Measurements from ENCODE around the gene PSPN. TPM values are rescaled to one million over a fixed set of nuclear protein-coding genes. Genes with fewer than 3 reads are reported as not detected.
A peak's percentile ranks its signal among the peaks of the same experiment; 100 is the strongest.

The PSPN gene
- total RNA-seq, 1 experiment from 2014 or later, result 1.9 TPM

- TF ChIP-seq, protein P1, sequence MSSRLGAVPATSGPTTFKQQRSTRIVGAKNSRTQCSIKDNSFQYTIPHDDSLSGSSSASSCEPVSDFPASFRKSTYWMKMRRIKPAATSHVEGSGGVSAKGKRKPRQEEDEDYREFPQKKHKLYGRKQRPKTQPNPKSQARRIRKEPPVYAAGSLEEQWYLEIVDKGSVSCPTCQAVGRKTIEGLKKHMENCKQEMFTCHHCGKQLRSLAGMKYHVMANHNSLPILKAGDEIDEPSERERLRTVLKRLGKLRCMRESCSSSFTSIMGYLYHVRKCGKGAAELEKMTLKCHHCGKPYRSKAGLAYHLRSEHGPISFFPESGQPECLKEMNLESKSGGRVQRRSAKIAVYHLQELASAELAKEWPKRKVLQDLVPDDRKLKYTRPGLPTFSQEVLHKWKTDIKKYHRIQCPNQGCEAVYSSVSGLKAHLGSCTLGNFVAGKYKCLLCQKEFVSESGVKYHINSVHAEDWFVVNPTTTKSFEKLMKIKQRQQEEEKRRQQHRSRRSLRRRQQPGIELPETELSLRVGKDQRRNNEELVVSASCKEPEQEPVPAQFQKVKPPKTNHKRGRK (CRISPR knock-in tag; IDR thresholded peaks at IDR 0.05; ENCODE audit: borderline replicate concordance), result 0 out of 2 replicates have a peak, but pooled peaks have one; percentile 68
- TF ChIP-seq ZNF317 (CRISPR knock-in tag; IDR thresholded peaks at IDR 0.05; ENCODE audit: borderline replicate concordance, low read depth) (peak; percentile 48; the same call in 1 of the 2 replicates), ATF3 (CRISPR knock-in tag; conservative IDR thresholded peaks at IDR 0.05) (peak; percentile 89), ATF1 (CRISPR knock-in tag; IDR thresholded peaks at IDR 0.05) (no peak; the same call in 1 of the 2 replicates), MYBL2 (CRISPR knock-in tag; IDR thresholded peaks at IDR 0.05) (peak; percentile 90), SOX15 (CRISPR knock-in tag; IDR thresholded peaks at IDR 0.05) (no peak), TCF7 (CRISPR knock-in tag; IDR thresholded peaks at IDR 0.05; ENCODE audit: low read depth) (peak; percentile 94)
- TF ChIP-seq, protein P2, sequence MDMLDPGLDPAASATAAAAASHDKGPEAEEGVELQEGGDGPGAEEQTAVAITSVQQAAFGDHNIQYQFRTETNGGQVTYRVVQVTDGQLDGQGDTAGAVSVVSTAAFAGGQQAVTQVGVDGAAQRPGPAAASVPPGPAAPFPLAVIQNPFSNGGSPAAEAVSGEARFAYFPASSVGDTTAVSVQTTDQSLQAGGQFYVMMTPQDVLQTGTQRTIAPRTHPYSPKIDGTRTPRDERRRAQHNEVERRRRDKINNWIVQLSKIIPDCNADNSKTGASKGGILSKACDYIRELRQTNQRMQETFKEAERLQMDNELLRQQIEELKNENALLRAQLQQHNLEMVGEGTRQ (CRISPR knock-in tag; IDR thresholded peaks at IDR 0.05), result peak; percentile 94
Observed at GRCh38 chr19:6424939-6425731, 49.4 kb upstream of the PSPN start (continued).

DNA sequence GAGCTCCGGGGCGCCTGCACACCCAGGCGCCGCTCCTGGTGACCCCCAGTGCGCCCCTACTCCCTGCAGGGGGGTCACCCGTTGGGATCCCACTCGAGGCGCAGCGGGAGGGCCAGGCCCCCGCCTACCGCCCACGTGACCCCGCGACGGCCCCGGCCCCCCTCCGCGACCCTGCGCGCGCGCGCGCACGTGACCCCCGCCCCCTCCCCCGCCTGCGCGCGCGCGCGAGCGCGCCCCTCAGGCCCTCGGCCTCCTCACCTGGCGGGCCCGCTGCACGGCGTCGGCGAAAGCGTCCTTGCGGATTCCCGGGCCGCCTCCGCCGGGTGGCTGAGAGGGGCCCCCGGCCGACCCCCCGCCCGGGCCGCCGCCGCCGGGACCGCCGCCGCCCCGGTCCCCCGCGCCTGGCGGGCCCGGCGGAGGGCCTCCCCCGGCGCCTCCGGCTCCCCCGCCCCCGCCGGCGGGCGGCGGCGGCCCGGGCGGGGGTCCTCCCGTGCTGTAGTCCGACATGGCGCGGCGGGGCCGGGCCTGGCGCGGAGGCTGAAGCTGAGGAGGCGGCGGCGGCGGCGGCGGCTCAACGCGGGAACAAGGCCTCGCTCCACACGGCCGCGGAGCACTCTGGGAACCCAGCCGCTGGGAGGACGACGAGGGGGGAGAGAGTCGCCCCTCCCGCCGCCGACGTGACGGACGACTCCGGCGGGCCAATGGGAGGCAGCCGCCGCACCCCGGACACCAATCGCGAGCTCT is 48.6 kb upstream of the PSPN start, which contains the start of gene KHSRP:
KHSRP (minus strand) TSS at position 617 of the 744 bp plus-strand sequence; CDS start at position 507, 110 bp downstream.
- CTCF ChIA-PET, result interaction anchor here (0.6 to 2.5 kb wide), 10 partner anchors 12 to 439 kb away, joined by 3 to 11 read pairs (median 4); partner anchors contain the start of genes ALKBH7, DENND1C and SLC25A23
- no peak for DNase-seq (ENCODE audit: low spot score)
- H3K4me3 Mint-ChIP-seq, result peak within 1 kb of the TSS; percentile 93

More for the DNA sequence above, 48.6 kb upstream of the PSPN start, which contains the start of gene KHSRP:
- Mint-ChIP-seq H3K4me1 (peaks cover 14% of the 10 kb centered on the region), H3K9me3 (peaks cover 6% of the 10 kb centered on the region), H3K27me3 (ENCODE audit: low read depth) (peaks cover 25% of the 10 kb centered on the region), H3K36me3 (peaks cover 35% of the 10 kb centered on the region), H3K27ac (peak within 1 kb of the TSS; percentile 63)
- no peak for ATAC-seq
- POLR2A ChIA-PET, result interaction anchor here (0.6 to 1.4 kb wide), 6 partner anchors 12 to 342 kb away, joined by 3 to 10 read pairs (median 4); partner anchors contain the start of genes ALKBH7 and GTF2F1
- 0 out of 2 replicates have a peak, but pooled peaks have one; percentile 52 for TF ChIP-seq FOXK1 (CRISPR knock-in tag; IDR thresholded peaks at IDR 0.05)
- TF ChIP-seq, protein P3, sequence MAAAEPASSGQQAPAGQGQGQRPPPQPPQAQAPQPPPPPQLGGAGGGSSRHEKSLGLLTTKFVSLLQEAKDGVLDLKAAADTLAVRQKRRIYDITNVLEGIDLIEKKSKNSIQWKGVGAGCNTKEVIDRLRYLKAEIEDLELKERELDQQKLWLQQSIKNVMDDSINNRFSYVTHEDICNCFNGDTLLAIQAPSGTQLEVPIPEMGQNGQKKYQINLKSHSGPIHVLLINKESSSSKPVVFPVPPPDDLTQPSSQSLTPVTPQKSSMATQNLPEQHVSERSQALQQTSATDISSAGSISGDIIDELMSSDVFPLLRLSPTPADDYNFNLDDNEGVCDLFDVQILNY (CRISPR knock-in tag; IDR thresholded peaks at IDR 0.05), result peak; percentile 72; the same call in 1 of the 2 replicates
- peak; percentile 51; the same call in 1 of the 2 replicates for TF ChIP-seq ZNF423 (CRISPR knock-in tag; IDR thresholded peaks at IDR 0.05)
- TF ChIP-seq MYBL2 (CRISPR knock-in tag; IDR thresholded peaks at IDR 0.05), result 0 out of 2 replicates have a peak, but pooled peaks have one; percentile 69
- TF ChIP-seq USF1 (CRISPR knock-in tag; IDR thresholded peaks at IDR 0.05), result peak; percentile 75
- TF ChIP-seq, protein P2 (CRISPR knock-in tag; IDR thresholded peaks at IDR 0.05), result peak; percentile 90
- 0 out of 2 replicates have a peak, but pooled peaks have one; percentile 25 for TF ChIP-seq MAX (CRISPR knock-in tag; IDR thresholded peaks at IDR 0.05)
- TF ChIP-seq ESRRA (CRISPR knock-in tag; IDR thresholded peaks at IDR 0.05; ENCODE audit: borderline replicate concordance), result no peak
- 0 out of 2 replicates have a peak, but pooled peaks have one; percentile 25 for TF ChIP-seq ZNF263 (CRISPR knock-in tag; IDR thresholded peaks at IDR 0.05; ENCODE audit: low read depth)
- no peak for TF ChIP-seq ZNF317 (CRISPR knock-in tag; IDR thresholded peaks at IDR 0.05; ENCODE audit: borderline replicate concordance, low read depth)
- TF ChIP-seq TEAD1 (CRISPR knock-in tag; IDR thresholded peaks at IDR 0.05), result 0 out of 2 replicates have a peak, but pooled peaks have one; percentile 41
